GM18517 (cell line): ENCODE results near the gene NRARP.

ENCODE experiments used
- ATAC-seq: cut with Tn5 transposase; IDR thresholded peaks from one replicate; pipeline ENCODE4 v1.9.1; 2021; ENCODE audit warnings: mild to moderate bottlenecking, moderate library complexity; ENCODE audit not compliant: unreplicated experiment

NRARP gene

GRCh38 chr9:137323531-137324331 is 21.7 kb upstream of the NRARP start:
- no peak for ATAC-seq

DNA sequence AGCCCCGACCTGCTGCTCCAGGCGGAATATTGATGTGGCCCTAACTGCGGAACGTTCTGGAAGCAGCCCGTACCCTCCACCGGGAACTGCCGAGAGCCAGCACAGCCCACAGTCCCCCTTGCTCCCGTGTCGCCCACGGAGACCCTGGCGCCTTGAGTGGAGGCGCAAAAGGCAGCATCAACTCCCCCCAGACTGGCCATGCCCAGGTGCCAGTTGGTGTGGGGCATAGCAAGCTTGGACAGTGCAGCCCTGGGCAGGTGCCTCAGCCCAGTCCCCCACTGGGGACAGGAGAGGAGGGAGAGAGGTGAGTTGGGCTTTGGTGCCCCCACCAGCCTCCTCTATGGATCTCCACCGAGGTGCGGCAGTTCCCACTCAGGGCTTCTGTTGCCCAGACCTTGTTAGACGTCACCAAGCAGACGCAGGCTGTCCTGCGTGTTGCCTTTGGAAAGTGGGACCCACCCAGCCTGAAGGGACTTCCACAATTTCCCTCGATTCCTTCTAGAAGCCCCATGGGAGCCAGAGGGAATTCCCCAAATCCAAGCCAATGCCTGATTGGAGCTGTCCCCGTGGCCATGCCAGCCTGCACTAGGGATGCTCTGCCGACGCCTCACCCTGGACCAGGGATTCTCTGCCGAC is 19.8 kb upstream of the NRARP start:
- ATAC-seq, result no peak

DNA sequence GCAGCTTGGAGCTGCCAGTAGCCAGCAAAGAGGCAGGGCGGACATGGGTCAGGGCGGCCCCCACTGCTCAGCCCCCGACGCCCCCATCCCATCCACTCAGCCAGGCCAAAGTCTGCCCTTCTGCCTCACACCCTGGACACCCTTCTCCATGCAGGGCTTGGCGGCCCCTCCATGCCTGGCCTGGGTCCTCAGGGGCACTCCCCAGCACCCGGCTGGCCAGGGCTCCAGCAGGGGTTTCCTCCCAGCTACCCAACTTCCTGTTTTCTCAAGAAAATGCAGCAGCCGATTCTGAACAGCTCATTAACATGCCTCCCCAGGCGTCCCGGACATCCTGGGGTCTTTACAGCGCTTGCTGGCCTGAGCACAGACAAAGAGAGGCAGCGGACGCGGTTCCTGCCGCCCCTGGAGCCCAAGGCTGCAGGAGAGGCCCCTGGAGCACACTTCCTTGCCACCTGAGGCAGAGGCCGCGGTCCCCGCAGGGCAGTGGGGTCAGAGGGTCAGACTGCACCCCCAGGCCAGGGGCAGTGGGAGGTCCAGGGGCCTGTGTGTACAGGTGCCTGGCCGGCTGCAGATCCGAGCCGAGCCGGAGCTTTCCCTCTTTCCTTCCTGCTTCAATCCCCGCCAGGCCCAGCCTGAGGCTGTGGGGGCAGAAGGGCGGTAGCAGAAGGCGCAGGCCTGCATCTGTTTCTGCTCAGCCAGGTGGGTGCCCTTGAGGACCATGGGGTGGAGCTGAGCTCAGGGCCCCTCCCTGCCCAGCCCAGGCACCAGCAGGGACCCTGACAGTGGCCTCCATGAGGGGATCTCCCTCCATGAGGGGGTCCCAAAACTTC is 18.7 kb upstream of the NRARP start:
- ATAC-seq, result no peak

DNA sequence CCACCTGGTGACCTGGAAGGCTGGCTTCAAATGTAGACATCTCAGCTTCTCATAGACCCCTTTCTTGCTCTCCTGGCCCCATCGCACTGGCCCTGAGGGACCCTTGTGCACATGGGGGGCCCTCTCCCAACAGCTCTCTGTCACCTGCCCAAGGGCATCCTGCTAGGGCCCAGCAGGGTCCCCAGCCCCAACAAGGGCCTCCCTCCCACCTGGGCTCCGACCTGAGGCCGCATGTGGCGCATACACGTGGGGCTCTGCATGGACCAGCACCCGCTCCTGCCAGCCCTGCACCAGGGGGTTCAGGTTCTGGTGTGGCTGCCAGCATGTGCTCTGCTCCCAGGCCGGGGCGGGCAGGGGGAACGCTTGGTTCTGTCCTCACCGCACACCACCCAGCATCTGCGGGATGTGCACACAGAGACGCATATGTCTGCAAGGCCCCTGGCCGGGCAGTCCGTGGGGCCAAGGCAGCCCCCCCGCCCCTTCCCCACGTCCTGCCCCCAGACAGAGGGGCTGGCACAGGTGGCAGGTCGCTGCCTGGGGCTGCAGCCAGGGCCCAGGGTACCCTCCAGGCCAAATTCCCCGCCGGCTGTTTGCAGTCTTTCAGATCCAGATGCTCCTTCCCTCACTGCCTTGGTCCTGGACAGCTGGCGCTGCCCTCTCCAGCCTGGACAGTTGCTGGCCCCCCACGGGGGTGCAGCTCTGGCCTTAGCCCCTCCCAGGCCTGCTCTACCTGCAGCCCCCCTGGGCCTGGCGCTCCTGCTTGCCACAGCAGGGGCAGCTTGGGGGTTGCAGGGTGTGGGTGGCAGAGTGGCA is 17.9 kb upstream of the NRARP start:
- ATAC-seq, result no peak

- no peak for ATAC-seq
Observed at GRCh38 chr9:137319011-137319738, 17.1 kb upstream of the NRARP start.

GRCh38 chr9:137318602-137319001 is 16.5 kb upstream of the NRARP start:
- ATAC-seq, result no peak

DNA sequence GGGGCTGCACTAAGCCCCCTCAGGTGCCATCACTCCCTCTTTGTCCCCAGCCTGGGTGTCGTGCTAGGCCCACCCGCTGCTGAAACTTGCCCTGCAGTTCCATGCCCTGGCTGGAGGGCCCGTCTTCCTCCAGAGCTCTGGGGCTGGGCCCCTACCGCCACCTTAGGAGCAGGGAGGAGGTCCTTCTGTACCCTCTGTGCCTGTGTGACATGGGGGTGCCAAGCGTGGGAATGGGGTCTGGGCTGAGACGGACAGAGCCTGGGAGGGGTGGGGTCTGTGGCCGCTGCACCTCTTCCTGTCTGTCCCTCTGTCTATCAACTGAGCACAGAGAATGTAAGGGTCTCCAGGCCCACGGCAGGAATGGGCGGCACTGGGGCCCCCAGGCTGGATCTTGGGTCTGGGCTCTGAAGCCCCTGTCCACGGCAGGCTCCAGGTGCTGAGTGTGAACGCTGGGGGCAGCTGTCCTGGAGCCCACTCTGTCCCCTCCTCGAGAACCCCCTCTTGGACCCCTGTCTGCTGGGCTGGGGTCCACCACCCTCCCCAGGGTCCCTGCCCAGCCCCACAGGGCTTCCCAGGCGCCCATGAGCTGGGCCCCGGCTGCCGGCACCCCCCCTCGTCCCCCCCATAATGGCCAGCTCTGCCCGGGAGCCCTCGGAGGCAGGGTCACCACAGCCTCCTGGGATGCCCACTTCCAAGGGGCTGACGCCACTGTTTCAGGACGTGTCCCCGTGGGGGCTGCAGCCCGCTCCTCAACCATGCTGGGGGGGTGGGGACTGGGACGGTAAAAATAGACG is 15.8 kb upstream of the NRARP start:
- no peak for ATAC-seq

GRCh38 chr9:137317021-137317717 is 15.1 kb upstream of the NRARP start:
- ATAC-seq, result no peak

- ATAC-seq, result no peak
Observed at GRCh38 chr9:137316012-137316981, 14.2 kb upstream of the NRARP start.

GRCh38 chr9:137315581-137316011 is 13.5 kb upstream of the NRARP start:
- ATAC-seq, result no peak

- no peak for ATAC-seq
Observed at GRCh38 chr9:137314561-137315560, 12.8 kb upstream of the NRARP start.

DNA sequence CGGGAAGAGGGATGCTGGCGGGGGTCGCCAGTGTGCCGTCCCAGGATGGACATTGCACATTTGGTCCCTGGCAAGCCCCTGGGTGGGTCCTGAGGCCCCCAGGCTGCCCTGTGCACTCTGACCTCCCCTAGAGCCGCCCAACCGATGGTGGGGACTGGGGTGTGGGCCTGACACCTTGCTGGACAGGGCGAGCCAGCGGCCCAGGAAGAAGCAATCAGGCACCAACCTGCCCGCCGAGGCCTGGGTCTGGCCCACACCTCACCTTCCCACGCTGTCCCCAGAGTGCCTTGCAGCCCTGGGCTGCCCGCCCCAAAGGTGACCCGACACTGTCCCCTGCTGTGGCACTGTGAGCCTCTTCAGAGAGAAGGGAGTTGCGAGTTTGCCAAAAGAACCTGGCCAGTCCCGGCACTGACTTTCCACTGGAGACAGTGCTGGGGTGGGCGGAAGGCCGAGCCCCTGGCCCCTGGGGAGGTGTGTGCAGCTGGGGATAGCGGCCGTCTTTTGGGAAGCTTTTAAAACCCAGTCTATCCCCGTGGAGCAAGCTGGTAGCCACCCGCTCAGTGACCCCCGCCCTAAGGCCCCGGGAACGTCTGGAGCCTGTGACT is 12.0 kb upstream of the NRARP start:
- no peak for ATAC-seq

DNA sequence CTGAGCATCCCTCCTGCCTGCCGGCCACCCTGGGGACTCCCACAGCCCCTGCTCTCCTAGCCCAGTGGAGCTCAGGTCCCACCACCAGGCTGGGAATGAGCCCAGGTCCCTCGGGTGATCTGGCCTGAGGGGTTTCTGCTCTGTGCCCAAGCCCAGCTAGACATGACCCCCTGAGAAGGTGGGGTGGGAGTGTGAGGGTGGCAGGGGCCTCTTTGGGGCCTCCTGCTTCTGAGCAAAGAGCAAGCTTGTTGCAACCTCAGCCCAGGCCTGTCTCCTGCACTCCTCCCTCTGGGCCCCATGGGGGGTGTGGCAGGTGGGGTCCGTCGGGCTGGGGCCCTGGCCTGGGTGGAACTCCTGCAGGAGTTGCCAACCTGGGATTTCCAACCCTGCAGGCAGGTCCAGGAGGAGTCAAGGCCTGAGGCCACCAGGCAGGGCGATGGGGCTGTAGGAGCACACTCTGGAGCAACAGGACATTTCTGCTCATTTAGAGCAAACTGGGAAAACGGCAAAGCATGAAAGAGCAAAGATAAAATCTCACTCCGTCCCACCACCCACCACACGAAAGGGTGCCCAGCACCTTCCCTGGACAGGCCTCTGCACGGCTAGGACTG is 11.4 kb upstream of the NRARP start:
- ATAC-seq, result no peak

DNA sequence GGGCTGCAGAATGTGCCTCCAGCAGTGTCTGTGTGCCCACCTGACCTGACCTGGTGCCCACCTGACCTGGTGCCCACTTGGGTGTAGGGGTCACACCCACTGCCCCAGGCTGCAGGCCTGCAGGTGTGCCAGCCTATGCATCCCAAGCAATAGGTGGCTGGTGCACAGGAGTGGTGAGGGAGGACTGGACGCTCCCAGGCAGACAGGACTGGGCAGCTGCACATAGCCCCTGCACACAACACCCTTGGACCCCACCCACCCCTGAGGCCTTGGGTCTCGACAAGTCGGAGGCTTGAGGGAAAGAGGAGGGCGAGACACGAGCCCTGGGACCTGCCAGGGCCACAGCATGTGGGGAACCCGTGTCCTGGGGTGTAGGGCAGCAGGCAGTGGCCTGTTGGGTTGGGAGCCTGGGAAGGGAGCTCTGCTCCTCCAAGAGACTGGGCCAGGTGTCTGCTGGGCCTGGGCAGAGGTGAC is 10.8 kb upstream of the NRARP start:
- ATAC-seq, result no peak
